HPDE6-E6E7 (cell line): ENCODE data around the gene PIGH.
"Not testable (repeated sequence)": the region's sequence is repeated elsewhere in the genome, so short reads cannot be mapped to it uniquely, and the experiment has no call there.

Source experiments
- DNase-seq: peaks from one replicate; pipeline ENCODE4 v3.0.0; 2011; ENCODE audit warnings: missing footprints; ENCODE audit errors: extremely low spot score

The PIGH gene

GRCh38 chr14:67599698-67600561 lies at the start of gene PIGH:
PIGH (minus strand) TSS chr14:67600268; CDS start chr14:67600203, 65 bp downstream.
- DNase-seq: peak; percentile 91

- DNase-seq: no peak
These were observed 46.1 kb upstream of the PIGH start for GRCh38 chr14:67646131-67646530.

- no peak for DNase-seq
These were observed 45.3 kb upstream of the PIGH start for GRCh38 chr14:67645414-67645813.

GRCh38 chr14:67644428-67644827 lies 44.4 kb upstream of the PIGH start:
- DNase-seq: no peak

- DNase-seq: no peak
These were observed 43.6 kb upstream of the PIGH start for GRCh38 chr14:67643713-67644112.

- no peak for DNase-seq
These were observed 42.1 kb upstream of the PIGH start for GRCh38 chr14:67641902-67642749.

- no peak for DNase-seq
These were observed 41.4 kb upstream of the PIGH start for GRCh38 chr14:67641480-67641879.

GRCh38 chr14:67638642-67639041 lies 38.6 kb upstream of the PIGH start:
- no peak for DNase-seq

- no peak for DNase-seq
These were observed 36.4 kb upstream of the PIGH start for GRCh38 chr14:67636361-67636919.

GRCh38 chr14:67633451-67634147 lies 33.5 kb upstream of the PIGH start:
- no peak for DNase-seq

- no peak for DNase-seq
These were observed 30.9 kb upstream of the PIGH start for GRCh38 chr14:67630938-67631337.

GRCh38 chr14:67630186-67630585 lies 30.1 kb upstream of the PIGH start:
- DNase-seq: no peak

- no peak for DNase-seq
These were observed 27.5 kb upstream of the PIGH start for GRCh38 chr14:67627519-67627918.

GRCh38 chr14:67626131-67626530 lies 26.1 kb upstream of the PIGH start:
- DNase-seq: not testable (repeated sequence)

GRCh38 chr14:67623114-67623513 lies 23.0 kb upstream of the PIGH start:
- DNase-seq: peak; percentile 80

- peak; percentile 52 for DNase-seq
These were observed 22.6 kb upstream of the PIGH start for GRCh38 chr14:67622675-67623074.

GRCh38 chr14:67620217-67620785 lies 20.2 kb upstream of the PIGH start:
- no peak for DNase-seq

GRCh38 chr14:67619446-67620216 lies 19.6 kb upstream of the PIGH start, which contains the start of gene ARG2:
ARG2 (plus strand) TSS chr14:67619920; CDS start chr14:67619978, 58 bp downstream.
- peak; percentile 85 for DNase-seq

GRCh38 chr14:67618617-67619063 lies 18.6 kb upstream of the PIGH start:
- peak; percentile 54 for DNase-seq

GRCh38 chr14:67610491-67610890 lies 10.4 kb upstream of the PIGH start:
- no peak for DNase-seq
